Measurements from ENCODE around the gene ABTB2. TPM values are rescaled to one million over a fixed set of nuclear protein-coding genes. Genes with fewer than 3 reads are reported as not detected.

Gene ABTB2
- polyA plus RNA-seq (2012; ENCODE audit: insufficient read length, low read depth): 18.7 TPM

- peak; percentile 94 for TF ChIP-seq POLR2AphosphoS5 (IDR thresholded peaks at IDR 0.05; ENCODE audit: low read depth, low read length)
- peak; percentile 60 for TF ChIP-seq FOXP2 (optimal IDR thresholded peaks at IDR 0.05; ENCODE audit: borderline replicate concordance, extremely low read depth, extremely low read length, insufficient read depth)
- TF ChIP-seq SIN3A (IDR thresholded peaks at IDR 0.05; ENCODE audit: borderline replicate concordance, insufficient read depth, low read length): peak; percentile 97
- TF ChIP-seq TAF1 (IDR thresholded peaks at IDR 0.05; ENCODE audit: borderline replicate concordance, insufficient read depth, low read length): peak; percentile 99
- peak; percentile 51 to 61; a peak in 2 of 4 replicates for TF ChIP-seq REST (IDR thresholded peaks at IDR 0.05; ENCODE audit: insufficient read depth in 1 of 2, low read depth in 2 of 2, low read length in 2 of 2)
These were observed at the start of gene ABTB2 for GRCh38 chr11:34357701-34358257. Gene ABTB2, minus strand, starts transcription at chr11:34358010.

GRCh38 chr11:34407121-34407813, 49.5 kb upstream of the ABTB2 start:
- TF ChIP-seq FOXP2 (optimal IDR thresholded peaks at IDR 0.05; ENCODE audit: borderline replicate concordance, extremely low read depth, extremely low read length, insufficient read depth) (no peak), SIN3A (IDR thresholded peaks at IDR 0.05; ENCODE audit: borderline replicate concordance, insufficient read depth, low read length) (no peak), POLR2AphosphoS5 (IDR thresholded peaks at IDR 0.05; ENCODE audit: low read depth, low read length) (no peak), REST (IDR thresholded peaks at IDR 0.05; ENCODE audit: insufficient read depth in 1 of 2, low read depth in 2 of 2, low read length in 2 of 2) (no peak), TAF1 (IDR thresholded peaks at IDR 0.05; ENCODE audit: borderline replicate concordance, insufficient read depth, low read length) (no peak)

- no peak for TF ChIP-seq REST (IDR thresholded peaks at IDR 0.05; ENCODE audit: insufficient read depth in 1 of 2, low read depth in 2 of 2, low read length in 2 of 2)
- TF ChIP-seq POLR2AphosphoS5 (IDR thresholded peaks at IDR 0.05; ENCODE audit: low read depth, low read length): no peak
These were observed 48.6 kb upstream of the ABTB2 start for GRCh38 chr11:34406413-34406812.

GRCh38 chr11:34405079-34405858, 47.5 kb upstream of the ABTB2 start:
- no peak for TF ChIP-seq TAF1 (IDR thresholded peaks at IDR 0.05; ENCODE audit: borderline replicate concordance, insufficient read depth, low read length)
- TF ChIP-seq POLR2AphosphoS5 (IDR thresholded peaks at IDR 0.05; ENCODE audit: low read depth, low read length): no peak
- TF ChIP-seq SIN3A (IDR thresholded peaks at IDR 0.05; ENCODE audit: borderline replicate concordance, insufficient read depth, low read length): no peak
- no peak for TF ChIP-seq REST (IDR thresholded peaks at IDR 0.05; ENCODE audit: insufficient read depth in 1 of 2, low read depth in 2 of 2, low read length in 2 of 2)
- TF ChIP-seq FOXP2 (optimal IDR thresholded peaks at IDR 0.05; ENCODE audit: borderline replicate concordance, extremely low read depth, extremely low read length, insufficient read depth): no peak

Data from PFSK-1 (cell line).